GM21367 (cell line): ENCODE measurements around the gene CCDC85B.

Source experiments
- ATAC-seq: cut with Tn5 transposase; IDR thresholded peaks from one replicate; pipeline ENCODE4 v1.9.1; 2021; ENCODE audit not compliant: unreplicated experiment

CCDC85B gene

DNA sequence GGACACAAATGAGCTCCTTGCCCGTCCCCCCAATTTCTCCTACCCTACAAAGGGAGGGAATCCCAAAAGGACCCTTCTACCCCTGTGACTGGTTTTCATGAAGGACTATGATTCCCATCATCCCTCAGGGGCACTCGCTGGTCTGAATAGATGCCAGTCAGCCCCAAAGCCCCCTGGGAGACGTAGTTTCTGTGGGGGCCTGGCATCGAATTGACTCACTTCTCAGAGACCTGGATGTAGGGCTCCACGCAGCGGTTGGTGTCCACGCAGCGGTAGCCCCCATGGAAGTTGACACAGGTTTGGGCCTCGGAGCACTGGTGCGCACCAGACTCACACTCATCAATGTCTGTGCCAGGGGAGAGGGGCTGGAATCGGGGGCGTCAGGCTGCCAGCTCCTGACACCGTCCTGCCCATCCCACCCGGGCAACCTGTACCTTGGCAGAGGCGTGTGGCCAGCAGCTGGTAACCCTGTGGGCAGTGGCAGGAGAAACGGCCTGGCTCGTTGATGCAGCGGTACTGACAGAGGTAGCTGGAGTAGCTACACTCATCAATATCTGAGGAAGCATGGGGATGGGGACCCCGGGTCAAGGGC is 22.3 kb upstream of the CCDC85B start:
- no peak for ATAC-seq

DNA sequence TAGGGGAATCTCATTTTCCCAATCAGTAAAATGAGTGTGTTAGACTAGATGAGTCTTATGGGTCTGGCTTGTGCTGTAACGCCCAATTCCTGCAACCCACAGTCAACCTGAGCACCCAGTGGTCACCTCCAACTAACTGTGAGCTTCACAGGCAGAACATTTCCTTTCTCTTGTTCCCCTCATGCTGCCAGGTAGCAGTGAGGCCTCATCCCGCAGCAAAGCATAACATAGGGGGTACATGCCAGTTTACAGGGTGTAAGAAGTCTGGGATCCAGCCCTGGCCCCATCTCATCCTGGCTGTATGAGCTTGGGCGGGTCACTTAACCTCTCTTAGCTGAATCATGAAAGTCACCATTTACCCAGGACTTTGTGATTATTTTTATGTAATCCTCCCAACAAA is 21.6 kb upstream of the CCDC85B start:
- ATAC-seq, result no peak

DNA sequence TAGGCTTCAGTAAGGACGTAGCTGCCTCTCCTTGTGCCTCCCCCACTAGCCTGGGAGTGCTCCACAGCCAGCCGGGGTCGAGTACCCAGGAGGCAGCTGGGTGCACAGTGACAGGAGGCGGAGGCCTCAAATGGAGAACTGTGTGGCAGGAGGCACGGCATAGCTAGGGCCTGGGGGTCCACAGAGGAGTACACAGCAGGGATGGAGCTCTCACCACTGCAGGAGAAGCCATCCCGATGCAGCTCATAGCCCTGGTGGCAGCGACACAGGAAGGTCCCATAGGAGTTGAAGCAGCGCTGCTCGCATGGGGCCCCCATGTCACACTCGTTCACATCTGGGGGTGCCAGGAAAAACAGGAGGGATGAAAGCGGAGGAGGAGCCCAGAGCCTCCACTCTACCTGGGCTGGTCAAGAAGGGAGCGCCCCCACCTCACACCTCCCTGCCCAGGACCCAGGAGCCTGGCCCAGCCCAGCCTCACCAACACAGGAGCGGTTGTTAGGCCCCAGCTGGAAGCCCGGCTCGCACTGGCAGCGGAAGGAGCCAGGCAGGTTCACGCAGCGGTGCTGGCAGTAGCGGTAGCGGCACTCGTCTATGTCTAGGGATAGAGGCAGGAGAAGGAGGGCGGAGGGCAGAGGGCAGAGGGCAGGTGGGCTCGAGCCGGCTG is 20.7 kb upstream of the CCDC85B start:
- ATAC-seq, result no peak

DNA sequence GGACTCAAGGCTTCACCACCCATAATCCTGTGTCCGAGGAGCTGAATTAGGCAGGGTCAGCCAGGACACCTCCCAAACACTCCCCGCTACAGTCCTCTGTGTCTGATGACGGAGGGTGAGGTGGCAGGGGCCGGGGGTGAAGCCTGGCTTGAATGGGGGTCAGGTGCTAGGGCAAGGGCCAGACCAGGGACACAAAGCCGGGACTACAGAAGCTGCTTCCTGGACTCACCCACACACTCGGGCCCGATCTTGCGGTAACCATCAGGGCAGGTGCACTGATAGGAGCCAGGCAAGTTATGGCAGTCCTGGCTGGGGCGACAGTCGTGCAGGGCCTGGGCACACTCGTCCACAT is 20.2 kb upstream of the CCDC85B start:
- ATAC-seq, result no peak

DNA sequence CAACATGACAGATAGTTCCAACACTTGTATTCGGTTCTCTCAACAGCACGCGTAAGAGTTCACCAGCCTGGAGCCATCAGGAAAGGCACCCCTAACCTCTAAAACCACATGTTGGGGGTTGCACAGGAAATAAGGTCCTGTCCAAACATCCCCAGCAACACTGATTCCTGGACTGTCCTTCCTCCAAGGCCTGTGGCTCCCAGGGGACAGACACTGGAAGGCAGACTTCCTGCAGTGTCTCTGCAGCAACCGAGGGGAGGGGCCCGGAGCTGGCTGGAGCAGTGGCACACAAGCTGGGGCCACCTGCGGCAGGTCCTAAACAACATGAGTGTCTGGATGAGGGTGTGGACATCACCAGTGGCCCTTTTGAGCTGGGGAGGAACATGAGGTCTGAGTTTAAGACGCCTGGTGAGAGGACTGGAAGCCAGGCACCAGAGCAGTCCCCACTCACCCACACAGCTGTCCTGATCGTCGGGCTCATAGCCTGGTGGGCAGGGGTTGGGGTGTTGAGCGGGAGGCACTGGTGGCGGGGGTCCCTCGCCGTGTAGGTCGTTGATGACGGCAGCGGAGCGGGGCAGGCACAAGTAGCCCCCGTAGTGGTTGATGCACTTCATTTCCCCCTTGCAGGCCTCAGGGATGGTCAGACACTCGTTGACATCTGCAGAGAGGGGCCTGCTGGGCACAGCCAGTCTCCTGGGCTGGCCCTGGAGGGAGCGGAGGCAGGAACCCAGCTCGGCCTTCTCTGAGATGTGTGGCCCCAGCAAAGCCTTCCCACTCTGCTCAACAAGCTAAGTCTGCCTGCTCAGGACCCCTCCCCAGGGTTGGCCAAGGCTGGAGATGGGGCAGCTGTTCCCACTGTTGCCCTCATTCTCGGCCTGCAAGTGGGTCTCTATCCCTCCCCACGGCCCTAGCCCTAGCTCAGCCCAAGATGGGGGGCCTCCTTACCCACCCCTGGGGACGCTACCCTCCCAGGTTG is 19.5 kb upstream of the CCDC85B start:
- ATAC-seq, result no peak

DNA sequence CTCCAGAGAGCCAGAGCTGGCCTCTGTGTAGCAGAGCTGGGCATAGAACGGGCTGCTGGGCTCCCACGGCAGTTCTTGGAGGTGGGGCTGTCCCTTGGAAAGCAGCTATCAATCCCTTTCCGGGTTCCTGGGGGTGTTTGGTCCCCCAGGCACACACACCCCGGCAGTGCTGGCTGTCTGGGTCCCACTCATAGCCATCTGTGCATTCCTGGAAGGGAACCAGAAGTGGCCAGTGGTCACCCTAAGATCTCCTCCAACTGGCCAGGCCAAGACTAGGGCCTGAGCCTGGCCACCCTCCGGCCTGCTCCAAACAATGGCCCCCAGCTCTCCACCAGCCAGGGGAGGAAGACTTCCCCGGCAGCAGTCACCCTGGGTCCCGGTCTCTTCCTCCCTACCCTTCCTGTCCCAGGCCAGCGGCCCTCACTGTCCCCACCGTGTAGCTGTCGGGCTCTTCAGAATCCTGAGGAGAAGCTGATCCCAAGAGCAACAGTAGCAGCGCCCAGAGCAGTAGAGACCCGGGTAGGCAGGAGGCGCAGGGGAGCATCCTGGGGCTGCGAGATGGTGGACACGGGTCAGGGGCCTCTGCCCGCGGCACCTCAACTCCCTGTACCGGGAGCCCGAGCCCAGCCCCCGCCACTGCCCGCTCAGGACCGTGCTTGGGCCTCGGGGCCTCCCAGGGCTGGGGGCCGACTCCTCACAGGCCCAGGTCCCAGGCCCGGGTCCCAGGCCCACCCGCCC is 18.5 kb upstream of the CCDC85B start:
- ATAC-seq, result no peak

DNA sequence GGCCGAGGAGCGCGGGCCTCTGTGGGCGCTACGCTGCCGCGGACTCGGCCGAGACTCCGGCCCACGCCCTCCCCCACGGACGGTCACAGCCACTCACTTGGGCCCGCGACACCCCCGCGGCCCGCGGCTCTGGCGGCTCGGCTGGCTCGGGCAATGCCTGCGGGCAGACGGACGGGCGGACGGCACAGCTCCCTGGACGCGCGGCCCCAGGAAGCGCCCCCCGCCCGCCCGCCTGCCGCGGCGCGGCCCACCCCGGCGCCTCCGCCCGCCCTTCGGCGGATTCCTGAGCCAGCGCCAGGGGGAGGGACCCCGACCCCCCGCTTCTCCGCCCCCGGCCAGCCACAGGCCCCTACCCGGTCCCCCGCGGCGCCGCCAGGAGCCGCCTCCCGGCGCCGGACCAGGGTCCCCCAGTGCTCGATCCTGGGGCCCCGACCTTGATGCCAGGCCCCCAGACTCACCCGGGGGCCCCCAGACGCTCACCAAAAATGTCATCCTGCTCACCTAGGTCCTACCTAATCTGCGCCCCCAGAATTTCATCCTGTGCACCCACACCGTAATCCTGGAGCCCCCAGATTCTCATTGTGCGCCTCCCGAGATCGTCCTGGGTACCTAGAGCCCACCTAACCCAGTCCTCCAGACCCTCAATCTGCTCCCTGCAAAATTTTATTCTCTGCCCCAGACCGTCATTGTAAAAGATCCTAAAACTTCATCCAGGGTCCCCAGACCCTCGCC is 17.7 kb upstream of the CCDC85B start, which contains the start of gene EFEMP2:
TSS of gene EFEMP2 (minus strand) at position 215 of the 732 bp plus-strand sequence. CDS start 446 bp downstream, outside the sequence.
- ATAC-seq, result no peak

DNA sequence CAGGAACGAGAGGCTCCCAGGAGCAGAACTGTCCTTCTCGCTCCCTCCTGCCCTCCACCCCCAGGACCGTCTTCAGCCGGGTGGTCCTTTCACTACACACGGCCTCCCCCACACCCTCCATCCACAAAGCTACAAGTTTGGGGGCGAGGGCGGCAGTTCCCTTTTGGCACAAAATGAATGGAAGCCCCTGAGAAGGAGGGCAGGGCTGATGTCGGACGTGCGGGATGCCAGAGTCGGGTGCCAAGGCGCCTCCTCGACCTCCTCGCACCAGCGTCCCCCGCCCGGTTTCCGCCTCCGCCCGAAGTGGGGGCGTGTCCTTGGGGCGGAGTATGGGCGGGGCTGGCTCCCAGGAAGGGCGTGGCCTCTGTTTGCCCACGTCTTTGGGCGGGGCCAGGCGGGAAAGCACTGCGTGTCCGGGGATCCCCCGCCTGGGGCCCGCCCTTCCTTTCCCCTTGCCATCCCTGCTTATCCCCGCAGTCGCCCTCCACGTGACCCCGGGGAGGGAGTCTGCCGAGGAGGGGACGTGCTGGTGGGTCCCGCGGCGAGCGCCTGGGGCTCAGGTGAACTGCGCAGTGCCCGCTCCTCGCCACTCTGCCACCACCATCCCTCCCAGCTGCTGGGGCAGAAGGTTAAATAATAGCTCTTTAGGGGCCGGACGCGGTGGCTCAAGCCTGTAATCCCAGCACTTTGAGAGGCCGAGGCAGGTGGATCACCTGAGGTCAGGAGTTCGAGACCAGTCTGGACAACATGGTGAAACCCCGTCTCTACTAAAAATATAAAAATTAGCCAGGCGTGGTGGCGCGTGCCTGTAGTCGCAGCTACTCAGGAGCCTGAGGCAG is 16.9 kb upstream of the CCDC85B start:
- ATAC-seq, result peak; percentile 60

DNA sequence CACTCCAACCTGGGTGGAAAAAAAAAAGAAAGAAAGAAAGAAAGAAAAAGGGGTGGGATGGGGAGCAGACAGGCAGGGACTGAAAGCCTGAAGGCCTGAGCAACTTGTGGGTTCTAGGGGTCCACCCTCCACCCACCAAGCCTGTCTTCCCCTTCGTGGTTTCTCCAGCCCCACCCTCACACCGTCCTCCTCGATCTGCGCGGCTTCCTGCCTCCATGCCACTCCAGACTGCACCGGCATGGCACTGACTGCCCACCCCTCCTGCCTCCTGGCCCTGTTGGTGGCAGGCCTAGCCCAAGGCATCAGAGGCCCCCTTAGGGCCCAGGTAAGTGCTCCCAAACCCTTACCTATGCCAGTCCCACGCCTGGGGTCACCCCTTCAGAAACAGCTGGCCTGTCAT is 10.9 kb upstream of the CCDC85B start, which contains the start of gene CTSW:
TSS of gene CTSW (plus strand) at position 221 of the 400 bp plus-strand sequence. CDS start at position 239, 18 bp downstream.
- ATAC-seq, result no peak

DNA sequence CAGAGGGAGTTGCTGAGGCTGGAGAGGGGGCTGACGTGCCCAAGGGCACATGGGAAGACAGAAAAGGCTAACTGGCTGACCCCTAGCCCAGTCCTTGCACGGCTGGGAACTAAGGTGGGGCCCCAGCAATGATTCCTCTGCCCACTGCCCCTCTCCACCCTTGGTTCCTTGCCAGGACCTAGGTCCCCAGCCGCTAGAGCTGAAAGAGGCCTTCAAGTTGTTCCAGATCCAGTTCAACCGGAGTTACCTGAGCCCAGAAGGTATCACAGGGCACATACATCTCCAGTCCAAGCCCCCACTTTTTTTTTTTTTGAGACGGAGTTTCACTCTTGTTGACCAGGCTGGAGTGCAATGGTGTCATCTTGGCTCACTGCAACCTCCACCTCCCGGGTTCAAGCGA is 10.4 kb upstream of the CCDC85B start:
- no peak for ATAC-seq

DNA sequence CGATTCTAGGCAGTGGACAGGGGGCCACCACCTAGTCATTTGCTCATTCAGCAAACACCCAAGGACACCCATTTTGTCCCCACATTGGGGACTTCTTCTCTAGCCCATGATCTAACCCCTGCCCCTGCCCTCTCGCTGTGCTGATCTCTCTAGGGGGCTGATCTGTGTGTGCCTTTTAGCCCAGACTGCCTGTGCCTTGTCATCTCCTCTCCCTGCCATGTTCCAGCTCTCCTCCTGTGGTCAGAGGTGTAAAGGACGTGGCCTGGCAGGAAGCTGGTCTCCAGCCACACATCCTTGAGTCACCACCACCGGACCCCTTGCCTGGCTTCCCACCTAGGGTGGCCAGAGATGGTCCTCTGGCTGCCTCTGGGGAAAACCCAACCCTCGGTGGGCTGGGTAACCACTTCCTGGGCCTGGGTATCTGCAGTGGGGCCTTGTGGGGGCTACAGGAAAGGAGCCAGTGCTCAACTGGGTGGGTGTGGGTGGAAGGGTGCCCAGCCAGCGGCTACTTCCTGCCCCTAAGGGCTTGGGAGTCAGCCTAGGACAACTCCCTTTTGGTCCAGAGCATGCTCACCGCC is 9.5 kb upstream of the CCDC85B start:
- ATAC-seq, result no peak

DNA sequence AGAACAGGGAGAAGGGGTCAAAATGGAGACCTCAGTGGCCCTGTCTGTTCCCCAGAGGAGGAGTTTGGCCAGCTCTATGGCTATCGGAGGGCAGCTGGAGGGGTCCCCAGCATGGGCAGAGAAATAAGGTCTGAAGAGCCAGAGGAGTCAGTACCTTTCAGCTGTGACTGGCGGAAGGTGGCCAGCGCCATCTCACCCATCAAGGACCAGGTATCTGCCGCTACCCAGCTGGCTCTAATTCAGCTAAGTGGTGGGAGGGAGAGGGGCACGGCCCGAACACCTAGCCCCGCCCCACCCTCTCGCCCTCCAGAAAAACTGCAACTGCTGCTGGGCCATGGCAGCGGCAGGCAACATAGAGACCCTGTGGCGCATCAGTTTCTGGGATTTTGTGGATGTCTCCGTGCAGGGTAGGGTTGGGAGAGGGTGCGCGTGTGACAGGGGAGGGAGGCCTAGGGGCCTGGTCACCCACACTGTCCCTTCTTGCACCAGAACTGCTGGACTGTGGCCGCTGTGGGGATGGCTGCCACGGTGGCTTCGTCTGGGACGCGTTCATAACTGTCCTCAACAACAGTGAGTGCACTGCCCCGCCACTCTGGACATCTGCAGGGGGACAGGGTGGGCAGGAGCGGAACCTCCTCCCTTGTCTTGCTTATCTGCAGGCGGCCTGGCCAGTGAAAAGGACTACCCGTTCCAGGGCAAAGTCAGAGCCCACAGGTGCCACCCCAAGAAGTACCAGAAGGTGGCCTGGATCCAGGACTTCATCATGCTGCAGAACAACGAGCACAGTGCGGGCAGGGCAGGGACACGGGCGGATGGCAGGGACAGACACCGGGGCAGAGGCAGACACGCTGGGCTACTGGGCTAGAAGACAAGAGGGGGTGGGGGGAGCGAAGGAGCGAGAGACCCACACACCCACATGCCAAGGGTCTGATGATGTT is 8.1 kb upstream of the CCDC85B start:
- ATAC-seq, result no peak

DNA sequence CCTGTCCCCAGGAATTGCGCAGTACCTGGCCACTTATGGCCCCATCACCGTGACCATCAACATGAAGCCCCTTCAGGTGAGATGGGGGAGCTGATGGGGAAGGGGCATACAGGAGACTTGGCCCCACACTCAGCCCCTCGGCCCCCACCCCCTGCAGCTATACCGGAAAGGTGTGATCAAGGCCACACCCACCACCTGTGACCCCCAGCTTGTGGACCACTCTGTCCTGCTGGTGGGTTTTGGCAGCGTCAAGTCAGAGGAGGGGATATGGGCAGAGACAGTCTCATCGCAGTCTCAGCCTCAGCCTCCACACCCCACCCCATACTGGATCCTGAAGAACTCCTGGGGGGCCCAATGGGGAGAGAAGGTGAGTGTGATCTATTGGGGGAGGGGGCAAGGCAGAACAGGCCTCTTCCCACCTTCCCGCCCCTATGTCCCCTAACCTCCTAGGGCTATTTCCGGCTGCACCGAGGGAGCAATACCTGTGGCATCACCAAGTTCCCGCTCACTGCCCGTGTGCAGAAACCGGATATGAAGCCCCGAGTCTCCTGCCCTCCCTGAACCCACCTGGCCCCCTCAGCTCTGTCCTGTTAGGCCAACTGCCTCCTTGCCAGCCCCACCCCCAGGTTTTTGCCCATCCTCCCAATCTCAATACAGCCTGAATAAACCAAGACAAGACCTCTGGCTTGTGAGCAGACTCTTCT is 7.3 kb upstream of the CCDC85B start:
- no peak for ATAC-seq

DNA sequence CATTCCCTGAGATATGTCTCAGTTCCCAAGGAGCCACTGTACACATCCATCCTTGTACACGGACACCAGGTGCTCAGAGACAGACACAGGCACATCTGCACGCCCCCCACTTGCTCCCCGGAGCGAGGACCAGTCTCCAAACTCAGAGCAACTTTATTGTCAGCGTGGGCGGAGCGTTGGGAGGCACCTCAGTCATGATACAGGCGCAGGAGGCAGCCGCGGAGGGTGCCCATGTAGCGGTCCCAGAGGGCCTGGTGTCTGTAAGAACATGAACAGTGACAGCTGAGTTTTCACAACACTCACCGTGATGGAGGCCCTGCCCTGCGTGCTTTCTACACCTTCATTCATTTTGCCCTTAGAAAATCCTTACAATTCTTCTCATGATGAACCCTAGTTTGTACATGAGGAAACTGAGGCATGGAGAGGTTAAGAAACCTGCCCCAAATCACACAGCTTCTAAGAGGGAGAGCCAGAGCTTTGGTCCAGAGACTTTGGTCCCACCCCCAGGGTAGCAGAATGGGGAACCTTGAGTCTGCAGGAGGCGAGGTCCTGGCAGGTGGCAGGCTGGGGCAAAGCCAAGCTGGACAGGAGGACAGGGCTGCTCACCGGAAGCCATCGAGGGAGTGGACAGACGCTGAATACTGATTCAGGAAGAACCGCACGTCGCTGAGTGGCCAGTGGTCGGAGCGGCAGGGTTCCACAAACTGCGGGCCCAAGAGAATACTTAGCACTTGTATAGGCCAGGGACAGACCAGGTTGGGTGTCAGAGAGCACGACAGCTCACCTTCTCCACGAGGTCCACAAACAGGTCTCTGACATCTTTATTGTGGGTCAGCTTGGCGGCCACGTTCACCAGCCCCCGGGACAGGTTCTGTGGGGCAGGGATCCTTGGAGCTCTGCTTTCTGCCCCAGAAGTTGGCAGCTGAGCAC is 6.4 kb upstream of the CCDC85B start:
- no peak for ATAC-seq

DNA sequence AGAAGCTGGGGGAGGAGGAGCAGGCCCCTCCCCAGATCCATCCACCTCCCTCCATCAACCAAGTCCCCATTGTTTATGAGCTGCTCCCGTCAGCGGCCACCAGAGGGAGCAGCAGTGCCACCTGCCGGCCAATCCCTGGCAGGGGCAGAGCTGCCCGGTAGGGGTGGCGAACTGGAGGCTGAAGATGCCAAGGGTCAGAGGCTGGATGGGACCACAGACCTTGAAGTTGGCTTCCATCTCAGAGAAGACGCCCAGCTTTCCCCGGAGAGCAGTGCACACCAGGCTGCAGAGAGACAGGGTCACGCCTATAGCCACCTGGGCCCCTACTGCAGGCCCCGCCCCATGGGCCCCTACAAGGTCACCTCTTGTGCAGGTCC is 5.8 kb upstream of the CCDC85B start:
- no peak for ATAC-seq

DNA sequence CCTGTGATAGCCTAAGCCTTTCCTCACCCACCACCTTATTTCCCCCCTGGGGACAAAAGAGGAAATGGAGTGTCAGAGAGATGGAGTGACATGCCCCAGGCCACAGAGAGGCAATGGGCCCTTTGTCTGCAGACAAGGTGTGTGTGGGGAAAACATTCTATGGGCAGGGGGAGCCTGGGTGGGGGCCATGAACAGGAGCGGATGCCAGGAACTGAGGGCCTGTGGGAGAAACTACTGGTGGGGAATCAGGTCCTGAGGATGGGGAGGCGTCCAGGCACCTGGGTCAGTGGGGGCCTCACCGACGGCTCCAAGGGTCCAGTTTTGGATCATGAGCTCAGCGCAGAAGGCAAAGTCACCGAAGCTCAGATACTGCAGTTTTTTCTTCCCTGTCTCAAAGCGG is 5.2 kb upstream of the CCDC85B start:
- ATAC-seq, result no peak
